GM19372 (cell line): ENCODE results near the gene SNED1.

Experiments used
- ATAC-seq: cut with Tn5 transposase; IDR thresholded peaks from one replicate; pipeline ENCODE4 v1.9.1; 2021; ENCODE audit warnings: mild to moderate bottlenecking, low read depth, moderate library complexity; ENCODE audit not compliant: unreplicated experiment

The SNED1 gene

DNA sequence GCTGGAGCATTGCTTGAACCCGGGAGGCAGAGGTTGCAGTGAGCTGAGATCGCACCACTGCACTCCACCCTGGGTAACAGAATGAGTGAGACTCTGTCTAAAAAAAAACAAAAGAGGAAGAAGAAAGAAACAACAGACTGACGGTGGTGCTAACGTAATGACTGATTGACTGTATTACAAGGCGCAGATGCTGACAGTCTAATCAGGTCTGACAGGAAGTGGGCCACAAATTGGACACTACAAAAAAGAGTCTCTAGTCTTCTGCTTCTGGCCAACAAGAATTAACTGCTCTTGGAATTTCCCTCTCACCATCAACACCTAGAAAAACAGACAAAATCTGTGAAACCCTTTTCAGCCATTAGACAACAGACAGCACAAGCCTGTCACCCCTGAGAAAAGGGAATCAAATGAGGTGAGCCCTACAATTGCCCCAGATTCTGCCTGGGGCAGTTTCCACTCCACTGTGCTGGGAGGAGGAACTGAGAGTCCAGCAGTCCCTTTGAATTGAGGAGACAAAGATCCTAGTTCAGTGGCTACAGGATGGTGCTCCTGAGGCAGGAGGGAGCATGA is 43.3 kb downstream of the SNED1 start:
- peak; percentile 64 for ATAC-seq

DNA sequence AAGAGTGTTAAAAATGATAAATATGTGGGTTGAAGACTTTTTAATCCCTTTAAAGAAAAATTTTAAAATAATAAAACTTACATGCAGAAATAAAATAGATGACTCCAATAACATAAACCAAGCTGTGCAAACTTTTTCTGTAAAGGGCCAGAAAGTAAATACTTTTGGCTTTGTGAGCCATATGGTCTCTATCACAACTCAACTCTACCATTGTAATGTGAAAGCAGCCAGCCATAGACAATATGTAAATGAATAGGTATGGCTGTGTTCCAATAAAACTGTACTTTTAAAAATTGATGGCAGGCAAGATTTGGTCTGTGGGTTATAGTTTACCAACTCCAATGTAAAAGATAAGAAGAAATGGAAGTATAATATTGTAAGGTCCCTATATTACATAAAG is 45.2 kb downstream of the SNED1 start:
- no peak for ATAC-seq

DNA sequence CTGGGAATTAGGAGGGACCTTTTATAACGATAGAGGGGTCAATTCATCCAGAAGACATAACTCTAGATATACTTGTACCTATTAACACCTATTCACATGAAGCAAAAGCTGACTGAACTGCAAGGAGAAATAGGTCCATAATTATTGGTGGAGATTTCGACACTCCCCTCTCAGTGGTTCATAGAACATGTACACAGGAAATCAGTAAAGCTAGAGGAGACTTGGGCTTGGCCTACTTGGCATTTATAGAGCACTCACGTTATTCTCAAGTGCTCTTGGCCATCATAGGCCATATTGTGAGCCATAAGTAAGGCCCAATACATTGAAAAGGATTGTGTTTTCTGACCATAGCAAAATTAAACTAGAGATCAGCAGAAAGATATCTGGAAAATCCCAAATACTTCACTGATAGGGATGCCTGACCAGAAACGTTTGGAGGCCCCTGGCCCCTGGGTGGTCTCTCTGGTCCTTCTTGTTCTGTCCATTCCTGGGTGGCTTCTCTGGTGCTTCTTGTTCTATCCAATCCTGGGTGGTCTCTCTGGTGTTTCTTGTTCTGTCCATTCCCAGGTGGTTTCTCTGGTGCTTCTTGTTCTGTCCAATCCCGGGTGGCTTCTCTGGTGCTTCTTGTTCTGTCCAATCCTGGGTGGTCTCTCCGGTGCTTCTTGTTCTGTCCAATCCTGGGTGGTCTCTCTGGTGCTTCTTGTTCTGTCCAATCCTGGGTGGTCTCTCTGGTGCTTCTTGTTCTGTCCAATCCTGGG is 49.0 kb downstream of the SNED1 start:
- no peak for ATAC-seq

DNA sequence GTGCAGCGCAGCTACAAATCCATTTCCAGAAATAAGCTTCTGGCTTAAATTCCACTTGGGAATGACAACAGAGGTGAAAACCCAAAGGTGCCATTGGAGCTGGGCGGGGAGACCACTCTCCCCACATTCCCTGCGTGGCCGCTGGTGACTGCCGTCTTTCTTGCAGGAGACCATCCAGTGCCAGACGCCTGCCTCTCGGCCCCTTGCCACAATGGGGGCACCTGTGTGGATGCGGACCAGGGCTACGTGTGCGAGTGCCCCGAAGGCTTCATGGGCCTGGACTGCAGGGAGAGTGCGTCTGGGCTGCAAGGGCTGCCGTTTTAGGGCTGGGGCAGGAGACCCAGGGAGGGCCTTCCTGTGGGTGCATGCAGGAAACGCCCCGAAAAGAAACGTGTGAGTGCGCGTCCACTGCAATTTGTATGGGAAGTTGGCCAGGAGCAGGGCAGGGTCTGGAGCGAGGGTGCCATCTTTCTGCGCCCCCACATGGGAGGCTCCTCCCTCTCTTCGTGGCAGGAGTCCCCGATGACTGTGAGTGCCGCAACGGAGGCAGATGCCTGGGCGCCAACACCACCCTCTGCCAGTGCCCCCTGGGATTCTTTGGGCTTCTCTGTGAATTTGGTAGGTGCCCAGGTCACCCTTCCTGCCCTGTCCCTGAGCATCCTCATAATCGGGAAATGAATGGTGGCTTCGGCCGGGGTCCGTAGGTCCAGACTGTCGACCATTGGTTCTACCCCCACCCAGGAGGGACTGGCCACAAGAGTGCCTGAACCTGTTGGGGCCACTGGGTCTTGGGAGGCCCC is 49.9 kb downstream of the SNED1 start:
- ATAC-seq, result no peak

DNA sequence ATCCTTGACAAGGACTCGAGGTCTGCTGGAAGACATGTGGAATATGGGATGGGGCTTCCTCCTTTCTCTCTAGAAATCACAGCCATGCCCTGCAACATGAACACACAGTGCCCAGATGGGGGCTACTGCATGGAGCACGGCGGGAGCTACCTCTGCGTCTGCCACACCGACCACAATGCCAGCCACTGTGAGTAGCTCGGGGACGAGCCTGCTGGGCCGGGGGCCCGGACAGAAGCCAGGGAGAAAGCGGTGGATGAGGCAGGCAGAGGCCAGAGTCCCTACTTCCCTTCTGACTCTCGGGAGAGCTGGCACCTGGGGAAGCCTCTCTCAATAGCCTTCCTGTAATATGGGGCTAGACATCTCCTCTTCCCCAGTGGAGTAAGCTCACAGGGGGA is 50.5 kb downstream of the SNED1 start:
- no peak for ATAC-seq

DNA sequence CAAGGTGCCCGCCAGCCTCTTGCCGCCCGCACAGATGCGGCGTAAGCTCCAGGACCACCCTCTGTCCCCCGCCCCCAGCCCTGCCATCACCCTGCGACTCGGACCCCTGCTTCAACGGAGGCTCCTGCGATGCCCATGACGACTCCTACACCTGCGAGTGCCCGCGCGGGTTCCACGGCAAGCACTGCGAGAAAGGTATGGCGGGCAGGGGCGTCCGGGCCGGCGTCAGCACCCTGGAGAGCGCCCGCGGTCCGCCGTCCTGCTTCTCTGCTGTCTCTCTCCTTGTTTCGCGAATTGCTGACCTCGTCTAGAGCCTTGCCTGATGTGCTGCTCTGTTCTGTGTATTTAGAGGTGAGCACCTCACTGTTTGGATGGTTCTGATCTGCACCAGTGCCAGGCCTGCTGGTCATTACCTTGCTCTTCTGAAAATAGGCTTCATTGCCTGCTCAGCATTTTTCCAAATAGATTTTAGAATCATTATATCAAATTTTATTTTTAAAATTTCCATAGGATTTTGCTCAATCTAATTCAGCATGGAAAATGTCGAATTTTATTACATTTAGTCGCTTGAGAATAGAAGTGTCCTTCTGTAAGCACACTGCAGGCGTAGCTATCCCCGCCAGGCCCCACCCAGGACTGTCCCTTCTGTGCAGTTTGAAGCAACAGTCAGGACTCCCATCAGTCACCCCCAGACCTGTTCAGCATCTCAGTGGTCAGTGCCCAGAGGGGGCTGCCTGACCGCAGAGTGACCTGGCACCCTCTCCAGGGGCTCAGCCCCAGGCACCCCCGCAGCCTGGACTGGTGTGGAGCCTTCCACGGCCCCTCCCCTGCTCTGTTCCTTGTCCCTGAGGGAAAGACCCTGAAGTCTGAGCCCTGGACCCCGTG is 51.6 kb downstream of the SNED1 start:
- no peak for ATAC-seq

DNA sequence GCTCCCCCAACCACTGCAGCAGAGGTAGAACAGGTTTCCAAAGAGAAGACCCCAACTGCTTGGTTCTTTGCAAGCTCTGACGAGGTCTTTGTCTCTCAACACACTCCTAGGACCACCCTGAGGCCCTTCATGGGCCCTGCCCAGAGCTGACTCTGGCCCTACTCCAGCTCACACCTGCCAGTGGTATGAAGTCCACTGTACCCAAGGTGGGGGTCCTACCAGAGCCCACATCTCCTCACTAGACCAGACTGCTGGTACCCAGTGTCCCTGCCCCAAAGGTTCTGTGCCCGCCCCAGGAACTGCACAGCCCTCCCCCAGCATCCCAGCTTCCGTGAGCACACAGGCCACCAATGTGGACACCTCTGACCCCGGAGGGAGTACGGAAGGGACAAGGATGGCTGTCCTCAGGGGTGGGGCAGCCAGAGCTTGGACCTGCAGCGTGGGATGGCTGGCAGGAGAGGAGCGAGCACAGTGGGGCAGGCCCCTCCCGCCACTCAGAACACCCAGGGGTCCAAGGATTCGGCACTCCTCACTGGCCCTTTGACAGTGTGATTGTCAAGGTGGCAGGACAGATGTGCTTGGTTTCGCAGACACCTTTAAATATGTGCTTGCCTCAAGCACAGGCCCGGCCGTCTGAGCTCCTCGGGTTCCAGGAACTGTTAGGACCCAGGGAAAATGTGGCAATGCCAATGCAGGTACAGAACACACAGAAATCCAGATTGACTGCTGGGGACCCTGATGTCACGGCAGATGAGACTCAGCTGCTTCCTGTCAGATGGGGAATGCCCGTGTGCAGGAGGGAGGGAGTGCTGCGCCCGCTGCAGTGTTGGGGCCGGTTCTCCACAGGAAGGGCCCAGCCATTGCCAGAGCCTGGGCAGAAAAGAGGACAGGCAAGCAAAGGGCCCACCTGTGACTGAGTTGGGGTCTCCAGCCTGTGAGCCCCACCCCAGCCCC is 52.5 kb downstream of the SNED1 start:
- ATAC-seq, result no peak

DNA sequence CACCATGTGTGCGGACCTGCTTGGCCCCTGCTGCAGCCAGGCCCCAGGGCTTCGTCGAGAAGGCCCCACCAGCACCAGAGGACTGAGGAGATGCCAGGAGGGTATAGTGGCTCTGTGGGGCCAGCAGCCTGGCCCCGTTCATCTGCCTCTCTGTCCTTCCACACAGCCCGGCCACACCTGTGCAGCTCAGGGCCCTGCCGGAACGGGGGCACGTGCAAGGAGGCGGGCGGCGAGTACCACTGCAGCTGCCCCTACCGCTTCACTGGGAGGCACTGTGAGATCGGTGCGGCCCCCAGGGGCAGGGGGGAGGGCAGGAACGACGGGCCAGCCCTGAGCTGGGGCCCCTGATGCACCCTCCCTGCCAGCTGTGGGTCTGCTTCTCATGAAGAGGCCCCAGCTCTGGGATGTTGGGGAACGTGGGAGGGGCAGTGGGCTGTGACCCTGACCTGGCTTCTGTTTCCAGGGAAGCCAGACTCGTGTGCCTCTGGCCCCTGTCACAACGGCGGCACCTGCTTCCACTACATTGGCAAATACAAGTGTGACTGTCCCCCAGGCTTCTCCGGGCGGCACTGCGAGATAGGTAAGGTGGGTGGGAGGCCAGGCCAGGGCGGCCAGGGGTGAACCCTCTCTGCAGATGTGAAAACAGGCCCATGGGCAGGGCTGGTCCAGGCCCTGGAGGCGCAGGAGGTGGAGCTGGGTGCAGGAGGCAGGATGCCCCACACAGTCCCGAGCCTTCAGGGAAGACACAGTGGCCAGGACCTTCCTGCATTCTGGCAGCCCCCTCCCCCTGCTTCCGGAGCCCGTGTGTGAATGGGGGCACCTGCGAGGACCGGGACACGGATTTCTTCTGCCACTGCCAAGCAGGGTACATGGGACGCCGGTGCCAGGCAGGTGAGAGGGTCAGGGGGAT is 53.4 kb downstream of the SNED1 start:
- no peak for ATAC-seq

DNA sequence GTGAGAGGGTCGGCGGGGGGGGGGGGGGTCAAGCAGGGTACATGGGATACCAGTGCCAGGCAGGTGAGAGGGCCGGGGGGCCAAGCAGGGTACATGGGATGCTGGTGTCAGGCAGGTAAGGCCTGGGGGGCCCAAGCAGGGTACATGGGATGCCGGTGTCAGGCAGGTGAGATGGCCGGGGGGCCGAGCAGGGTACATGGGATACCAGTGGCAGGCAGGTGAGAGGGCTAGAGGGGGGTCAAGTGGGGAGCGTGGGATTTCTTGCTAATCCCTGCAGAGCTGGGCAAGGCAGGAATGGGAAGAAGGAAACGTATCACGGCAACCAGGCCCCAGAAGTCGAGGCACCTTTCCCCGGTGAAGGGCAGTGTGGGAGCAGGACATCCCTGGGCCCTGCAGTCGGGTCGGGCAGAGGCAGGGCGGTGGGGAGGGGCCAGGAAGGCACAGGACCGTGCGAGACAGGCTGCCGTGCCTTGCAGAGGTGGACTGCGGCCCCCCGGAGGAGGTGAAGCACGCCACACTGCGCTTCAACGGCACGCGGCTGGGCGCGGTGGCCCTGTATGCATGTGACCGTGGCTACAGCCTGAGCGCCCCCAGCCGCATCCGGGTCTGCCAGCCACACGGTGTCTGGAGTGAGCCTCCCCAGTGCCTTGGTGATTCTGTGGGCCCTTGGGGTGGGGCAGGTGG is 54.4 kb downstream of the SNED1 start:
- no peak for ATAC-seq

DNA sequence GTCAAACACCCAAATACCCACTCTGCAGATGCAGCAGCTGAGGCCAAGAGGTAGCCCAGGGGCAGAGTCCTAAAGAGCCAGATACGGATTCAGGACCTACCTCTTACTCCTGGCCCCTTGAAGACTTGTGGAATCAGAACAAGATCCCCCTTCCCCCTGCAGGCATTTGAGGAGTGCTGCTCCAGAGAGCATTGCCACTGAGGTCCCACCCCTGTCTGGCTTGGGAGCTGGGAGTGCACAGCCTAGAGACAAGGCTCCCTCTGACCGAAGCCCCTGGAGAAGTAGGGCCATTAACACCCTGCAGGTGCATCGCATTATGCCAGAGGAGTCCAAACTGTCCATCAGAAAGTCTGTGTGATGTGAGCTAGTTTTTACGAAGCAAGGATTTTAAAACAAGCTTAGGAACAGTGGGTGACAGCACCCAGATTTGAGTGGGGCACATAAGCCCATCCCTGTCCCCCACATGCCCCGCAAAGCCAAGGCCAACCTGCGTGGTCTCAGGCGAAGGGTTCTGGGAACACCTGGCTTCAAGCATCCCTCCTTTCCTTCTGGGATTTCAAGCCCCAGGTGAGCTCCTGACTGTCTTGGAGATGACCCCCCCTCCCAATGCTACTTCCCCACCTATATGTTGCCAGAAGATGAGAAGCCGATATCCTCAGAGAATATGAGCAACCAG is 55.3 kb downstream of the SNED1 start:
- no peak for ATAC-seq

DNA sequence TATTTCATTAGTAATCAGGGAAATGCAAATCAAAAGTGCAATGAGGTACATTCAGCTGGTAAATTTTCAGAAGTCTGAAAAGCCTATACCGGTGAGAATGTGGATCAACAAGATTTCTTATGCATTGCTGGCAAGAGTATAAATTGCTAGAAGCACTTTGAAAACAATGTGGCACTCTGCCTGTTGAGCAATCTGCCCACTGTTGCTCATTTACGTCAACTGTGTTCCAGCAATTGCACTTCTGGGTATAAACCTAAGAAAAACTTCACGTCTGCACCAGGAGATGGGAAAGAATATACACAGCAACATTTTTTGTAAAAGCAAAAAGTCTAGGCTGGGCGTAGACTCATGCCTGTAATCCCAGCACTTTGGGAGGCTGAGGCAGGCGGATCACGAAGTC is 62.9 kb downstream of the SNED1 start:
- ATAC-seq, result no peak

DNA sequence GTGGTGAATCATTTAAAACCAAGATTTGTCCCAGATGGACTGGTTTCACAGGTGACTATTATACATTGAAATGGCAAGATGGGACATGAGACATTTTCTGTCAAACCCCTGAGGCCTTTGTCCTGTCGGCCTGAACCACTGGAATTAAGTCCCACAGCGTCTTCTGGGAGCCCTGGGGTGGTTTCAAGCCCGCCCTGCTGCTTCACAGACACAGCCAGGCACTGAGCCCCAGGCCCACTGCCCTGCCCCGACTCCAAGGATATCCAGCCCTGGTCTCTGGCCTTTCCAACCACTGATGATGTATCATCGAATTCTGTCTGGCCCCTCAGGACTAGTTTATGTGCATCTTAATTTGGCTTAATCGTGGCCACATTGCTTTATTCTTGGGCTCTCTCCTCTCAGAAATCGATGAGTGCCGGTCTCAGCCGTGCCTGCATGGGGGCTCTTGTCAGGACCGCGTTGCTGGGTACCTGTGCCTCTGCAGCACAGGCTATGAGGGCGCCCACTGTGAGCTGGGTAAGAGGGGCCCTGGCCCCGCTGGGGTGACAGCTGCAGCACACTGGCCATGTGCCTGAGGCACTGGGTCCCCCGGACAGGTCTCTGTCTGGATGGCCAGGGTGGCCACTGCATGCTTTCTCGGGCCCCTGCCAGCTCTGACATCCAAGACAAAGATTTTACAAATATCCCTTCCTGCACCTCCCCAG is 64.1 kb downstream of the SNED1 start:
- no peak for ATAC-seq

DNA sequence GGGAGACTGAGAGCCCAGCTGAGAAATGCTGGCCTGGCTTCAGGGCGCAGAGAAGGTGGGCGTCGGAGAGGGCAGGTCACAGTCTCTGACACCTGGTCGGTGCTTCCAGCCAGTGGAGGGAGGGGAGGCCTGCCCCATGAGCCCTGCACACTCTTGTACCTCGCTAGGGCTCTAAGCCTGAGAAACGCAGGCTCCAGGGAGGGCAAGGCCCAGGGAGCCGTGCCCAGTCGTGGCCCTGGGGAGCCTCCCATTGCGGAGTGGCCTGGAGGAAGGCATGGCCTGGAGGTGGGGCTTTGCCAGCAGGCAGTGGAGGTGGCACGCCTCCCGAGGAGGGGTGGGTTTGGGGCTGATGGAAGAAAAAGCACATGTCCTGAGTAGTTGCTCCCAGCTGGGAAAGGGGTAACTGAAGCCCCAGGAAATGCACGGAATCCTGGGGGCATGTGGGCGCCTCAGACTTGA is 64.7 kb downstream of the SNED1 start:
- no peak for ATAC-seq

DNA sequence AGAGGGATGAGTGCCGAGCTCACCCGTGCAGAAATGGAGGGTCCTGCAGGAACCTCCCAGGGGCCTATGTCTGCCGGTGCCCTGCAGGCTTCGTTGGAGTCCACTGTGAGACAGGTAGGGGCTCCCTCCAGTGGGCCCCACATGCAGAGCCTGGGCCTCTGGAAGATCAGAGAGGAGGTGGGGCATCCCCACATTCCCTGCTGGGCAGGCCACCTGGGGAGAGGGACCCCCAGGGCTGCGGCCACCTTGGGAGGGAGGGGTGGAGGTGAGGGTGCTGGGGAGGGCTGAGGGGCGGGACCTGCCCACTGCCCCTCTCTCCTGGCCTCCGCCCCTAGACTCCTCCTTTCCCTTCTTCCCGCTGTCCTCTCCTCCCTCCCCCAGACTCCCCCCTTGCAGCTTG is 65.2 kb downstream of the SNED1 start:
- ATAC-seq, result no peak

DNA sequence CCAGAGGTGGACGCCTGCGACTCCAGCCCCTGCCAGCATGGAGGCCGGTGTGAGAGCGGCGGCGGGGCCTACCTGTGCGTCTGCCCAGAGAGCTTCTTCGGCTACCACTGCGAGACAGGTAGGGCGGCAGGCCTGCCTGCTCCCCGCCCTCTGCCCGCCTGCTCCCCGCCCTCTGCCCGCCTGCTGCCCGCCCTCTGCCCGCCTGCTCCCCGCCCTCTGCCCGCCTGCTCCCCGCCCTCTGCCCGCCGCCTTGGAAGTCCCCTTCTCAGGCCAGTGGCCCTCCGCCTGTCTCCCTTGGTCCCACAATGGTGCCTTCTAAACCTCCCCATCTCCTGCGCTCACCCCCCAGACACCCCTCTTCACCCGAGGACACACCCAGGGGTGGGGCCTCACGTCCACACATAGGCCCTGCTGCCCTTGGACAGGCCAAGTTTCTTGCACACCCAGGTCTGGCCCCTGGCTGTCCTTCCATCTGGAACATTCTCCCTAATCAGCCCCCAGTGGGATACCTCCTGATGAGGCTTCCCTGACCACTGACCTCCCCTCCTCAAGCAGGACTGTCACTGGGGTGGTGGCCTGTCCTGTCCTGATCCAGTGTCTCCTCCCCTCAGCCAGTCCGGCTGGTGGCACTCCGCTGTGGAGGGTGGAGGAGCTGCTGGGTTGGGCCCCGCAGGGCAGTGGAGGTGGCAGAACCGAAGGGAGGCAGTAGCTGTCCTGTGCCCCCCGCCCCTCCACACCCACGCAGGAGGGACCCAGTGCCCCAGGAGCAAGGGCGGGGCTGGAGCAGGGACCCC is 65.8 kb downstream of the SNED1 start:
- no peak for ATAC-seq

DNA sequence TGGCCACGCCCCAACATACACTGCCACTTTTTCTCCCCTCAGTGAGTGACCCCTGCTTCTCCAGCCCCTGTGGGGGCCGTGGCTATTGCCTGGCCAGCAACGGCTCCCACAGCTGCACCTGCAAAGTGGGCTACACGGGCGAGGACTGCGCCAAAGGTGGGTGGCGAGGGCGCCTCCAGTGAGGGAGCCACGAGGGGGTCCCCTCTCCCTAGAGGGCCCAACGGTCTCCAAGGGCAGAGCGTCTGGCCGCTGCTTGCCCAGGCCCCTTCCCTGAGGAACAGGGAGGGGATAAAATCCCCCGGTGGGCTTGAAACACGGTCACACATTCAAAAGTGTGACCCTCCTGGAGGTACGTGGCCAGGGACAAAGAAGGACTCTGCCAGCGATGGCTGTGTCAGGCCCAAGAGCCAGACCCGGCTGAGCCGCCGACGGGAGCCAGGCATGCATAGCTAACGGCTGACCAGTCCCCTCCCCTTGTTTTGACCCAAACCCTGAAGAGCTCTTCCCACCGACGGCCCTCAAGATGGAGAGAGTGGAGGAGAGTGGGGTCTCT is 66.5 kb downstream of the SNED1 start:
- no peak for ATAC-seq
